Hematopoietic multipotent progenitor cell treated with erythropoietin and hydrocortisone succinate and interleukin-3 and kit ligand, for 8 days (in vitro differentiated cells): ENCODE results near the gene TENT5D.
"Not testable (repeated sequence)": the region's sequence is repeated elsewhere in the genome, so short reads cannot be mapped to it uniquely, and the experiment has no call there.

ENCODE experiments used
- DNase-seq: peaks from one replicate; pipeline ENCODE4 v3.0.0-alpha.2; 2015

The TENT5D gene

GRCh38 chrX:80420147-80420546, at the start of gene TENT5D:
Gene TENT5D (plus strand): TSS chrX:80420447. CDS start chrX:80442540, 22,093 bp downstream.
- DNase-seq, result no peak

GRCh38 chrX:80385651-80386050, 34.6 kb upstream of the TENT5D start:
- DNase-seq, result not testable (repeated sequence)

- DNase-seq, result no peak
Measured at GRCh38 chrX:80388206-80388605, 32.0 kb upstream of the TENT5D start.

- no peak for DNase-seq
Measured at GRCh38 chrX:80412042-80412441, 8.2 kb upstream of the TENT5D start.

GRCh38 chrX:80423000-80423399, 2.8 kb downstream of the TENT5D start:
- no peak for DNase-seq

- DNase-seq, result peak; percentile 85
Measured at GRCh38 chrX:80423744-80424143, 3.5 kb downstream of the TENT5D start.

GRCh38 chrX:80430826-80431504, 10.7 kb downstream of the TENT5D start:
- DNase-seq, result peak; percentile 58

- DNase-seq, result no peak
Measured at GRCh38 chrX:80431505-80431832, 11.2 kb downstream of the TENT5D start.

- DNase-seq, result no peak
Measured at GRCh38 chrX:80432441-80432840, 12.2 kb downstream of the TENT5D start.

GRCh38 chrX:80432863-80433262, 12.6 kb downstream of the TENT5D start:
- DNase-seq, result no peak

- DNase-seq, result not testable (repeated sequence)
Measured at GRCh38 chrX:80468166-80468565, 47.9 kb downstream of the TENT5D start.

GRCh38 chrX:80471582-80471981, 51.3 kb downstream of the TENT5D start:
- no peak for DNase-seq

- no peak for DNase-seq
Measured at GRCh38 chrX:80485543-80485942, 65.3 kb downstream of the TENT5D start.

- no peak for DNase-seq
Measured at GRCh38 chrX:80486299-80486698, 66.1 kb downstream of the TENT5D start.

- no peak for DNase-seq
Measured at GRCh38 chrX:80489166-80489565, 68.9 kb downstream of the TENT5D start.
